DND-41 (cell line): ENCODE measurements around the gene TNFRSF12A.

Experiments used
- ATAC-seq: fragments of 200-7000 bp; cut with Tn5 transposase; 3 replicates; pipeline ENCODE4 v1.9.1; 2021; ENCODE audit warnings: low read depth; ENCODE audit not compliant: insufficient read depth
- DNase-seq: peaks from one replicate; pipeline ENCODE4 v3.0.0-alpha.2; 2020
- H2AFZ ChIP-seq: 2 replicates; pipeline ENCODE4 v1.6.0; 2012; ENCODE audit warnings: low read depth, low read length
- H3K27ac ChIP-seq: 2 replicates; pipeline ENCODE4 v1.5.1; 2012; ENCODE audit warnings: low read length, inconsistent platforms
- H3K27me3 ChIP-seq: fragments of 200-600 bp; sonication (generic); 2 replicates; pipeline ENCODE4 v1.6.0; 2012; ENCODE audit warnings: low read length, mild to moderate bottlenecking, inconsistent platforms; ENCODE audit not compliant: insufficient read depth, poor library complexity
- H3K36me3 ChIP-seq: 2 replicates; pipeline ENCODE4 v1.5.1; 2012; ENCODE audit warnings: low read length, inconsistent platforms; ENCODE audit not compliant: insufficient read depth
- H3K4me1 ChIP-seq: 2 replicates; pipeline ENCODE4 v1.5.1; 2012; ENCODE audit warnings: mild to moderate bottlenecking, low read length; ENCODE audit not compliant: insufficient read depth
- H3K4me2 ChIP-seq: 2 replicates; pipeline ENCODE4 v1.6.0; 2012; ENCODE audit warnings: mild to moderate bottlenecking, moderate library complexity, low read length, inconsistent platforms; ENCODE audit not compliant: insufficient read depth
- H3K4me3 ChIP-seq, 2 experiments: fragments of 200-600 bp in 1 of 2; shearing (Covaris generic) in 1 of 2; 2 replicates each; pipeline ENCODE4 v1.5.1; 2012 to 2016; ENCODE audit warnings: inconsistent platforms in 2 of 2, low read length in 2 of 2, mild to moderate bottlenecking in 2 of 2, low read depth in 1 of 2, moderate library complexity in 1 of 2
- H3K79me2 ChIP-seq: 2 replicates; pipeline ENCODE4 v1.6.0; 2012; ENCODE audit warnings: low read length, inconsistent platforms; ENCODE audit not compliant: insufficient read depth
- H3K9ac ChIP-seq: 2 replicates; pipeline ENCODE4 v1.6.0; 2012; ENCODE audit warnings: low read depth, mild to moderate bottlenecking, inconsistent platforms, low read length, moderate library complexity
- H3K9me3 ChIP-seq: 2 replicates; pipeline ENCODE4 v1.5.1; 2012; ENCODE audit warnings: low read length, moderate library complexity, mild to moderate bottlenecking, inconsistent platforms; ENCODE audit not compliant: insufficient read depth, severe bottlenecking
- H4K20me1 ChIP-seq: 2 replicates; pipeline ENCODE4 v1.6.0; 2012; ENCODE audit warnings: low read length; ENCODE audit not compliant: insufficient read depth
- EZH2 ChIP-seq: IDR thresholded peaks from 3 replicates; pipeline ENCODE4 v1.6.1; 2012; ENCODE audit warnings: borderline replicate concordance, low read depth, mild to moderate bottlenecking, moderate library complexity, low read length, inconsistent platforms; ENCODE audit not compliant: severe bottlenecking
- TF ChIP-seq, protein P1 (sequence below): IDR thresholded peaks from 2 replicates; pipeline ENCODE4 v1.5.1; 2012; ENCODE audit warnings: borderline replicate concordance, low read length, moderate library complexity, mild to moderate bottlenecking; ENCODE audit not compliant: poor library complexity, severe bottlenecking; ENCODE audit errors: extremely low read depth

Gene TNFRSF12A

GRCh38 chr16:3038256-3038655 is 18.1 kb downstream of the TNFRSF12A start:
- Histone ChIP-seq H3K4me3 (no peak overlapping the region), H3K27ac (no peak overlapping the region), H3K4me1 (no peaks in the 10 kb centered on the region), H2AFZ (no peak overlapping the region), H3K36me3 (no peaks in the 10 kb centered on the region), H3K4me2 (no peak overlapping the region), H3K9ac (no peak overlapping the region), H4K20me1 (no peaks in the 10 kb centered on the region; the same call in 1 of the 2 replicates), H3K9me3 (no peaks in the 10 kb centered on the region), H3K79me2 (no peaks in the 10 kb centered on the region), H3K27me3 (peaks cover 16% of the 10 kb centered on the region)
- ATAC-seq: no peak
- DNase-seq: no peak
- TF ChIP-seq, protein P1, sequence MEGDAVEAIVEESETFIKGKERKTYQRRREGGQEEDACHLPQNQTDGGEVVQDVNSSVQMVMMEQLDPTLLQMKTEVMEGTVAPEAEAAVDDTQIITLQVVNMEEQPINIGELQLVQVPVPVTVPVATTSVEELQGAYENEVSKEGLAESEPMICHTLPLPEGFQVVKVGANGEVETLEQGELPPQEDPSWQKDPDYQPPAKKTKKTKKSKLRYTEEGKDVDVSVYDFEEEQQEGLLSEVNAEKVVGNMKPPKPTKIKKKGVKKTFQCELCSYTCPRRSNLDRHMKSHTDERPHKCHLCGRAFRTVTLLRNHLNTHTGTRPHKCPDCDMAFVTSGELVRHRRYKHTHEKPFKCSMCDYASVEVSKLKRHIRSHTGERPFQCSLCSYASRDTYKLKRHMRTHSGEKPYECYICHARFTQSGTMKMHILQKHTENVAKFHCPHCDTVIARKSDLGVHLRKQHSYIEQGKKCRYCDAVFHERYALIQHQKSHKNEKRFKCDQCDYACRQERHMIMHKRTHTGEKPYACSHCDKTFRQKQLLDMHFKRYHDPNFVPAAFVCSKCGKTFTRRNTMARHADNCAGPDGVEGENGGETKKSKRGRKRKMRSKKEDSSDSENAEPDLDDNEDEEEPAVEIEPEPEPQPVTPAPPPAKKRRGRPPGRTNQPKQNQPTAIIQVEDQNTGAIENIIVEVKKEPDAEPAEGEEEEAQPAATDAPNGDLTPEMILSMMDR: no peak
- no peak for TF ChIP-seq EZH2

GRCh38 chr16:3038896-3039295 is 18.7 kb downstream of the TNFRSF12A start:
- H3K79me2 ChIP-seq: no peaks in the 10 kb centered on the region
- H3K27me3 ChIP-seq: peaks cover 18% of the 10 kb centered on the region
- H3K36me3 ChIP-seq: no peaks in the 10 kb centered on the region
- TF ChIP-seq, protein P1: no peak
- TF ChIP-seq EZH2: no peak
- H3K9ac ChIP-seq: no peak overlapping the region
- H2AFZ ChIP-seq: no peak overlapping the region
- no peak overlapping the region for H3K27ac ChIP-seq
- ATAC-seq (no peak), DNase-seq (no peak)
- no peaks in the 10 kb centered on the region for H3K4me1 ChIP-seq
- H3K4me2 ChIP-seq: no peak overlapping the region
- no peak overlapping the region for H3K4me3 ChIP-seq
- no peaks in the 10 kb centered on the region for H3K9me3 ChIP-seq
- no peaks in the 10 kb centered on the region; the same call in 1 of the 2 replicates for H4K20me1 ChIP-seq

DNA sequence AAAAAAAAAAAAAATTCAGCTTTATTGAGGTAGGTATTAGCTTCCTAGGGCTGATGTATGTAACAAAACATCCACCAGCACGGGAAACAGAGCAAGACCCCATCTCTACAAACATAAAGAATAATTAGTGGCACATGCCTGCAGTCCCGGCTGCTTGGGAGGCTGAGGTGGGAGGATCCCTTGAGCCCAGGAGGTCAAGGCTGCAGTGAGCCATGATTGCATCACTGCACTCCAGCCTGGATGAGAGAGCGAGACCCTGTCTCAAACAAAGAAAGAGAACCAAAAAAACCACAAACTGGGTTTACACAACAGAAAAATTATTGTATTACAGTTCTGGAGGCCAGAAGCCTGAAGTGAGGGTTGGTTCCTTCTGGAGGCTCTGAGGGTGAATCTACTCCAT is 22.2 kb downstream of the TNFRSF12A start:
- TF ChIP-seq, protein P1: no peak
- TF ChIP-seq EZH2: no peak
- Histone ChIP-seq H3K27me3 (peaks cover 30% of the 10 kb centered on the region), H3K4me2 (no peak overlapping the region), H2AFZ (no peak overlapping the region), H3K4me3 (no peak overlapping the region), H3K4me1 (peaks cover 10% of the 10 kb centered on the region), H3K9ac (no peak overlapping the region), H3K79me2 (no peaks in the 10 kb centered on the region), H3K36me3 (no peaks in the 10 kb centered on the region), H4K20me1 (peaks cover 2% of the 10 kb centered on the region), H3K27ac (no peak overlapping the region), H3K9me3 (no peaks in the 10 kb centered on the region)
- ATAC-seq: no peak
- DNase-seq: no peak

DNA sequence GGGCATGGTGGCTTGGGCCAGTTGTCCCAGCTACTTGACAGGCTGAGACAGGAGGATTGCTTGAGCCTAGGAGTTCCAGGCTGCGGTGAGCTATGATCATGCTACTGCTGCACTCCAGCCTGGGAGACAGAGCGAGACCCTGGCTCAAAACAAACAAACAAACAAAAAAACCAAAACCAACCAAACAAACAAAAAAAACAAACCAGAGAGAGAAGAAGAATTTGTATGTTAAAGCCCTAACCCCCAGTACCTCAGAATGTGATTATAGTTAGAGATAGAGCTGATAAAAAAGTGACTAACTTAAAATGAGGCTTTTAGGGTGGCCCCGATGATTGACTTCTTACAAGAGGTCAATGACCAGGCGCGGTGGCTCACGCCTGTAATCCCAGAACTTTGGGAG is 24.5 kb downstream of the TNFRSF12A start:
- Histone ChIP-seq H4K20me1 (peaks cover 2% of the 10 kb centered on the region; the same call in 1 of the 2 replicates), H3K79me2 (no peaks in the 10 kb centered on the region), H2AFZ (no peak overlapping the region), H3K9me3 (no peaks in the 10 kb centered on the region), H3K4me3 (no peak overlapping the region), H3K4me2 (no peak overlapping the region), H3K36me3 (no peaks in the 10 kb centered on the region), H3K27me3 (peaks cover 25% of the 10 kb centered on the region), H3K27ac (no peak overlapping the region), H3K4me1 (peaks cover 10% of the 10 kb centered on the region), H3K9ac (no peak overlapping the region)
- DNase-seq: no peak
- ATAC-seq: no peak
- TF ChIP-seq, protein P1: no peak
- no peak for TF ChIP-seq EZH2
